ENCODE measurements around the gene CABP7.

GRCh38 chr22:29684244-29684643 lies 35.6 kb upstream of the CABP7 start:
- TF ChIP-seq CTCF (conservative IDR thresholded peaks at IDR 0.05; ENCODE audit: low read depth in 2 of 2) (no peak), POLR2AphosphoS5 (IDR thresholded peaks at IDR 0.05; ENCODE audit: low read depth) (no peak)
